ENCODE results near the gene CIZ1. TPM values are rescaled to one million over a fixed set of nuclear protein-coding genes. Genes with fewer than 3 reads are reported as not detected.
A peak's percentile ranks its signal among the peaks of the same experiment; 100 is the strongest.

Gene CIZ1
- total and polyA plus RNA-seq, 10 of the 15 experiments (the other 5 are each of a cell fraction or from before 2014, with no cell fraction given): 1.8 to 91.6 (median 35.4) TPM

- TF ChIP-seq CEBPZ (IDR thresholded peaks at IDR 0.05; ENCODE audit: low read depth, low read length): no peak
- TF ChIP-seq CREB1 (IDR thresholded peaks at IDR 0.05; ENCODE audit: low read depth): no peak
- TF ChIP-seq NFXL1 (IDR thresholded peaks at IDR 0.05; ENCODE audit: borderline replicate concordance): peak; percentile 53; the same call in 1 of the 2 replicates
- TF ChIP-seq TBL1XR1 (IDR thresholded peaks at IDR 0.05; ENCODE audit: low read depth, low read length): no peak
- no peak for TF ChIP-seq NFYB (IDR thresholded peaks at IDR 0.05; ENCODE audit: insufficient read depth, low read depth, low read length)
- no peak for TF ChIP-seq ETV6 (conservative IDR thresholded peaks at IDR 0.05 in 1 of 2, IDR thresholded peaks at IDR 0.05 in 1 of 2; ENCODE audit: borderline replicate concordance in 1 of 2, low read depth in 1 of 2)
- 0 out of 2 replicates have a peak, but pooled peaks have one; percentile 13 for TF ChIP-seq NR2F1 (conservative IDR thresholded peaks at IDR 0.05)
- no peak for TF ChIP-seq CEBPB (IDR thresholded peaks at IDR 0.05; ENCODE audit: borderline replicate concordance in 1 of 2, low read depth in 2 of 2, low read length in 2 of 2)
- no peak for TF ChIP-seq SP1 (IDR thresholded peaks at IDR 0.05; ENCODE audit: low read depth, low read length)
- no peak for TF ChIP-seq NR2C1 (IDR thresholded peaks at IDR 0.05)
- TF ChIP-seq SMARCA5 (IDR thresholded peaks at IDR 0.05): peak; percentile 84
- TF ChIP-seq USF1 (IDR thresholded peaks at IDR 0.05; ENCODE audit: borderline replicate concordance, extremely low read length, insufficient read depth, low read depth, low read length): no peak
Observed at GRCh38 chr9:128215491-128216409, 24.4 kb upstream of the CIZ1 start (continued).
